HEK293 (cell line): ENCODE data around the gene LAP3.

Source experiments
- CTCF ChIA-PET: fragments of 350-600 bp; formaldehyde crosslinking; extraction: SDS; loops from one replicate; lab custom pipeline; 2021; ENCODE audit warnings: antibody characterized with exemption; lab: Yijun Ruan, JAX
- POLR2A ChIA-PET: fragments of 300-600 bp; formaldehyde crosslinking; extraction: SDS; loops from one replicate; lab custom pipeline; 2020; ENCODE audit warnings: antibody characterized with exemption, inconsistent platforms; lab: Yijun Ruan, JAX
- H3K27ac ChIP-seq: fragments of 200-500 bp; sonication (Bioruptor generic); 2 replicates; pipeline ENCODE4 v1.5.1; 2014; ENCODE audit warnings: low read depth, low read length, control low read depth, inconsistent platforms; ENCODE audit errors: extremely low read depth
- H3K36me3 ChIP-seq, 2 experiments: fragments of 200-500 bp in 1 of 2; sonication (Bioruptor generic) in 1 of 2; 1 replicate in 1 of 2; 2 replicates in 1 of 2; pipeline ENCODE4 v1.5.1; 2014 to 2017; ENCODE audit warnings: inconsistent platforms in 2 of 2, low read length in 2 of 2; ENCODE audit not compliant: control insufficient read depth in 2 of 2, insufficient read depth in 1 of 2
- H3K4me1 ChIP-seq: fragments of 200-500 bp; sonication (Bioruptor generic); 2 replicates; pipeline ENCODE4 v1.5.1; 2014; ENCODE audit warnings: mild to moderate bottlenecking, low read length, inconsistent platforms; ENCODE audit not compliant: control insufficient read depth, insufficient read depth
- H3K4me3 ChIP-seq: 2 replicates; pipeline ENCODE4 v1.5.1; 2011; ENCODE audit warnings: low read depth, mild to moderate bottlenecking, control low read depth, low read length, moderate library complexity
- H3K9me3 ChIP-seq: fragments of 200-500 bp; sonication (Bioruptor generic); 2 replicates; pipeline ENCODE4 v1.5.1; 2014; ENCODE audit warnings: low read depth, low read length, inconsistent platforms; ENCODE audit not compliant: control insufficient read depth, insufficient read depth
- ATF2 ChIP-seq: fragments of 450-650 bp; formaldehyde crosslinking; IDR thresholded peaks from 2 replicates; pipeline ENCODE4 v1.5.1; 2016; ENCODE audit warnings: missing biosample characterization, missing genetic modification characterization, low read depth
- GLIS2 ChIP-seq: fragments of 450-650 bp; formaldehyde crosslinking; IDR thresholded peaks from 2 replicates; pipeline ENCODE4 v1.5.1; 2016; ENCODE audit warnings: missing biosample characterization, missing genetic modification characterization
- KLF1 ChIP-seq: fragments of 450-650 bp; formaldehyde crosslinking; IDR thresholded peaks from 2 replicates; pipeline ENCODE4 v1.5.1; 2016; ENCODE audit warnings: missing biosample characterization, missing genetic modification characterization
- KLF8 ChIP-seq: fragments of 450-650 bp; formaldehyde crosslinking; IDR thresholded peaks from 2 replicates; pipeline ENCODE4 v1.5.1; 2016; ENCODE audit warnings: missing biosample characterization, missing genetic modification characterization
- KLF9 ChIP-seq: fragments of 450-650 bp; formaldehyde crosslinking; IDR thresholded peaks from 2 replicates; pipeline ENCODE4 v1.5.1; 2016; ENCODE audit warnings: missing biosample characterization, missing genetic modification characterization, low read depth
- PRDM1 ChIP-seq: fragments of 450-650 bp; formaldehyde crosslinking; IDR thresholded peaks from 2 replicates; pipeline ENCODE4; 2016; ENCODE audit warnings: missing biosample characterization, missing genetic modification characterization
- PRDM2 ChIP-seq: fragments of 450-650 bp; formaldehyde crosslinking; IDR thresholded peaks from 2 replicates; pipeline ENCODE4 v1.5.1; 2016; ENCODE audit warnings: missing biosample characterization, missing genetic modification characterization, borderline replicate concordance
- SP2 ChIP-seq: fragments of 450-650 bp; formaldehyde crosslinking; IDR thresholded peaks from 2 replicates; pipeline ENCODE4 v1.5.1; 2016; ENCODE audit warnings: missing biosample characterization, missing genetic modification characterization
- ZFHX2 ChIP-seq: fragments of 450-650 bp; formaldehyde crosslinking; conservative IDR thresholded peaks from 2 replicates; pipeline ENCODE4 v1.5.1; 2016; ENCODE audit warnings: missing biosample characterization, missing genetic modification characterization
- ZFP3 ChIP-seq: fragments of 450-650 bp; formaldehyde crosslinking; IDR thresholded peaks from 2 replicates; pipeline ENCODE4 v1.5.1; 2016; ENCODE audit warnings: low read depth, missing biosample characterization, missing genetic modification characterization
- ZNF10 ChIP-seq: fragments of 450-650 bp; formaldehyde crosslinking; IDR thresholded peaks from 2 replicates; pipeline ENCODE4 v1.5.1; 2017; ENCODE audit warnings: missing biosample characterization, missing genetic modification characterization
- ZNF132 ChIP-seq: fragments of 450-650 bp; formaldehyde crosslinking; IDR thresholded peaks from 2 replicates; pipeline ENCODE4 v1.5.1; 2017; ENCODE audit warnings: missing biosample characterization, missing genetic modification characterization, borderline replicate concordance
- ZNF138 ChIP-seq: fragments of 450-650 bp; formaldehyde crosslinking; IDR thresholded peaks from 2 replicates; pipeline ENCODE4 v1.5.1; 2016; ENCODE audit warnings: missing biosample characterization, missing genetic modification characterization, borderline replicate concordance
- ZNF16 ChIP-seq: fragments of 450-650 bp; formaldehyde crosslinking; IDR thresholded peaks from 2 replicates; pipeline ENCODE4 v1.5.1; 2016; ENCODE audit warnings: low read depth, missing biosample characterization, missing genetic modification characterization
- ZNF266 ChIP-seq: fragments of 450-650 bp; formaldehyde crosslinking; IDR thresholded peaks from 2 replicates; pipeline ENCODE4 v1.5.1; 2016; ENCODE audit warnings: missing biosample characterization, missing genetic modification characterization, low read depth
- ZNF362 ChIP-seq: fragments of 450-650 bp; formaldehyde crosslinking; IDR thresholded peaks from 2 replicates; pipeline ENCODE4 v1.5.1; 2016; ENCODE audit warnings: missing biosample characterization, missing genetic modification characterization
- ZNF416 ChIP-seq: fragments of 450-650 bp; formaldehyde crosslinking; IDR thresholded peaks from 2 replicates; pipeline ENCODE4 v1.5.1; 2016; ENCODE audit warnings: missing biosample characterization, missing genetic modification characterization
- ZNF530 ChIP-seq: fragments of 450-650 bp; formaldehyde crosslinking; IDR thresholded peaks from 2 replicates; pipeline ENCODE4 v1.5.1; 2016; ENCODE audit warnings: low read depth, missing biosample characterization, missing genetic modification characterization
- ZNF629 ChIP-seq: fragments of 450-650 bp; formaldehyde crosslinking; IDR thresholded peaks from 2 replicates; pipeline ENCODE4 v1.5.1; 2017; ENCODE audit warnings: missing biosample characterization, missing genetic modification characterization
- ZNF660 ChIP-seq: fragments of 450-650 bp; IDR thresholded peaks from 2 replicates; pipeline ENCODE4 v1.5.1; 2018; ENCODE audit warnings: missing biosample characterization, mild to moderate bottlenecking, missing genetic modification characterization
- ZNF843 ChIP-seq: fragments of 450-650 bp; formaldehyde crosslinking; IDR thresholded peaks from 2 replicates; pipeline ENCODE4 v1.5.1; 2016; ENCODE audit warnings: missing biosample characterization, missing genetic modification characterization
- ZSCAN23 ChIP-seq: fragments of 450-650 bp; formaldehyde crosslinking; IDR thresholded peaks from 2 replicates; pipeline ENCODE4 v1.5.1; 2016; ENCODE audit warnings: missing biosample characterization, missing genetic modification characterization
- TF ChIP-seq, protein P1 (sequence below): fragments of 450-650 bp; formaldehyde crosslinking; IDR thresholded peaks from 2 replicates; pipeline ENCODE4 v1.5.1; 2017; ENCODE audit warnings: missing biosample characterization, missing genetic modification characterization

LAP3 gene

DNA sequence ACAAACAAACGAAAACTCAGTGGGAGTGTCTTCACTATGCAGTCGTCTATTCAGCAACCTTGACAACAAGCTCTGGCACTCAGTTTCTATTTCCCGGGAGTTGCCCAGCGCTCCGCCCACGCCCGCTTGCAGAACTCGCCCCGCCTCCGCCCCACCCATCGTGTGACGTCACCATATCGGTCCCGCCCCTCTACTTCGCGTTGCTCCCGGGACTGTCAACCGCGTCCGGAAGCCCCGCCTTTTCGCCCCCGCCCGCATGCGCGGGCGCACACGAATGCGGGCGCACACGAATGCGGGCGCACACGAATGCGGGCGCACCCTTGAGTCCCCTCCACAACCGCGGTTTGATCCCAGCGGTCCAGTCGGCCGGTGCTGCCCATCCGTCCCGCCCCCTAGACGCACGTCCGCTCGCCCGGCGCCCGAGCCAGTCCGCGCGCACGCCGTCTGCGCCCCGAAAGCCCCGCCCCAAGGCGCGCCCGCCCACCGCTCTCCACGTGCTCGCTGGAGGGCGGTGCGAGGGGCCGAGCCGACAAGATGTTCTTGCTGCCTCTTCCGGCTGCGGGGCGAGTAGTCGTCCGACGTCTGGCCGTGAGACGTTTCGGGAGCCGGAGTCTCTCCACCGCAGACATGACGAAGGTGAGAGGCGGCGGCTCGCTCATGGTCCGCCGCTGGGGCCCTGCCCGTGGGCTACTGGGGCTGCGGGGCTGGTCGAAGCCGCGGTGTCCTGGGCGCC, at the start of gene LAP3 (continued):
- TF ChIP-seq PRDM2 (tag by site-specific recombination) (no peak), KLF8 (tag by site-specific recombination) (peak; percentile 72), ZFHX2 (tag by site-specific recombination) (peak; percentile 51; the same call in 1 of the 2 replicates), ZNF629 (peak; percentile 41; the same call in 1 of the 2 replicates), ZNF362 (tag by site-specific recombination) (no peak), SP2 (tag by site-specific recombination) (peak; percentile 81), KLF9 (tag by site-specific recombination) (peak; percentile 73), ATF2 (tag by site-specific recombination) (peak; percentile 98), PRDM1 (0 out of 2 replicates have a peak, but pooled peaks have one; percentile 13), ZNF266 (tag by site-specific recombination) (no peak), ZNF16 (tag by site-specific recombination) (no peak)
- TF ChIP-seq, protein P1, sequence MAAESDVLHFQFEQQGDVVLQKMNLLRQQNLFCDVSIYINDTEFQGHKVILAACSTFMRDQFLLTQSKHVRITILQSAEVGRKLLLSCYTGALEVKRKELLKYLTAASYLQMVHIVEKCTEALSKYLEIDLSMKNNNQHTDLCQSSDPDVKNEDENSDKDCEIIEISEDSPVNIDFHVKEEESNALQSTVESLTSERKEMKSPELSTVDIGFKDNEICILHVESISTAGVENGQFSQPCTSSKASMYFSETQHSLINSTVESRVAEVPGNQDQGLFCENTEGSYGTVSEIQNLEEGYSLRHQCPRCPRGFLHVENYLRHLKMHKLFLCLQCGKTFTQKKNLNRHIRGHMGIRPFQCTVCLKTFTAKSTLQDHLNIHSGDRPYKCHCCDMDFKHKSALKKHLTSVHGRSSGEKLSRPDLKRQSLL (tag by site-specific recombination): 0 out of 2 replicates have a peak, but pooled peaks have one; percentile 8

GRCh38 chr4:17528551-17529165, 48.3 kb upstream of the LAP3 start:
- ChIA-PET CTCF (no interaction called here), POLR2A (no interaction called here)
- no peak overlapping the region for H3K27ac ChIP-seq
- H3K4me1 ChIP-seq: no peaks in the 10 kb centered on the region
- H3K36me3 ChIP-seq: no peaks in the 10 kb centered on the region
- TF ChIP-seq GLIS2 (tag by site-specific recombination) (no peak), ZNF416 (tag by site-specific recombination) (no peak), ZNF138 (no peak), ZSCAN23 (tag by site-specific recombination) (no peak), ZNF530 (tag by site-specific recombination) (no peak), ZNF843 (tag by site-specific recombination) (no peak), ZNF660 (tag by site-specific recombination) (no peak), ZNF132 (no peak), ZNF10 (no peak), ZFP3 (tag by site-specific recombination) (no peak), KLF1 (tag by site-specific recombination) (no peak)
- H3K4me3 ChIP-seq: no peak overlapping the region
- no peaks in the 10 kb centered on the region for H3K9me3 ChIP-seq
